Trophoblast cell (in vitro differentiated cells and primary cell): Measurements from ENCODE around the gene SETD1B.

Experiments
- DNase-seq, 2 donors: peaks; one replicate each; pipeline ENCODE4 v3.0.0-alpha.2; 2016
- H2AFZ ChIP-seq: 2 replicates; pipeline ENCODE4 v1.6.1; 2013; ENCODE audit warnings: low read length, moderate library complexity, mild to moderate bottlenecking; ENCODE audit not compliant: insufficient read depth, poor library complexity
- H2AK5ac ChIP-seq: 2 replicates; pipeline ENCODE4 v1.6.1; 2013; ENCODE audit warnings: mild to moderate bottlenecking, low read length
- H2BK120ac ChIP-seq: 2 replicates; pipeline ENCODE4 v1.6.1; 2013; ENCODE audit warnings: low read length, mild to moderate bottlenecking, moderate library complexity; ENCODE audit not compliant: insufficient read depth, poor library complexity
- H2BK12ac ChIP-seq: 2 replicates; pipeline ENCODE4 v1.6.1; 2013; ENCODE audit warnings: mild to moderate bottlenecking, low read length, moderate library complexity
- H2BK5ac ChIP-seq: 2 replicates; pipeline ENCODE4 v1.6.1; 2013; ENCODE audit warnings: low read length, low read depth, moderate library complexity, mild to moderate bottlenecking; ENCODE audit not compliant: poor library complexity
- H3K14ac ChIP-seq: 2 replicates; pipeline ENCODE4 v1.6.1; 2013; ENCODE audit warnings: mild to moderate bottlenecking, low read length
- H3K18ac ChIP-seq: 2 replicates; pipeline ENCODE4 v1.6.1; 2013; ENCODE audit warnings: mild to moderate bottlenecking, low read length
- H3K23ac ChIP-seq: 2 replicates; pipeline ENCODE4 v1.6.1; 2013; ENCODE audit warnings: low read length
- H3K27ac ChIP-seq: 2 replicates; pipeline ENCODE4 v1.5.1; 2013; ENCODE audit warnings: low read depth, mild to moderate bottlenecking, inconsistent platforms, low read length, moderate library complexity
- H3K27me3 ChIP-seq: 2 replicates; pipeline ENCODE4 v1.6.1; 2013; ENCODE audit warnings: inconsistent platforms, mild to moderate bottlenecking, low read length, moderate library complexity; ENCODE audit not compliant: insufficient read depth
- H3K36me3 ChIP-seq, 2 experiments: 1 replicate in 1 of 2; 2 replicates in 1 of 2; pipeline ENCODE4 v1.6.1; 2013; ENCODE audit warnings: low read length in 2 of 2, mild to moderate bottlenecking in 2 of 2, moderate library complexity in 1 of 2; ENCODE audit not compliant: insufficient read depth in 2 of 2, control insufficient read depth in 1 of 2
- H3K4ac ChIP-seq: 2 replicates; pipeline ENCODE4 v1.6.1; 2013; ENCODE audit warnings: low read depth, mild to moderate bottlenecking, low read length, moderate library complexity
- H3K4me1 ChIP-seq, 2 experiments: 1 replicate in 1 of 2; 2 replicates in 1 of 2; pipeline ENCODE4 v1.6.1; 2013; ENCODE audit warnings: low read length in 2 of 2, mild to moderate bottlenecking in 2 of 2, moderate library complexity in 1 of 2; ENCODE audit not compliant: insufficient read depth in 2 of 2, control insufficient read depth in 1 of 2
- H3K4me2 ChIP-seq: 2 replicates; pipeline ENCODE4 v1.6.1; 2013; ENCODE audit warnings: inconsistent platforms, mild to moderate bottlenecking, low read length, moderate library complexity
- H3K4me3 ChIP-seq: 2 replicates; pipeline ENCODE4 v1.5.1; 2013; ENCODE audit warnings: mild to moderate bottlenecking, low read depth, low read length, inconsistent platforms
- H3K79me1 ChIP-seq: one replicate; pipeline ENCODE4 v1.6.1; 2013; ENCODE audit warnings: low read length
- H3K79me2 ChIP-seq: 2 replicates; pipeline ENCODE4 v1.6.1; 2013; ENCODE audit warnings: low read length, mild to moderate bottlenecking; ENCODE audit not compliant: control insufficient read depth, insufficient read depth, poor library complexity
- H3K9ac ChIP-seq: 2 replicates; pipeline ENCODE4 v1.6.1; 2013; ENCODE audit warnings: mild to moderate bottlenecking, low read length
- H3K9me3 ChIP-seq: 2 replicates; pipeline ENCODE4 v1.6.1; 2013; ENCODE audit warnings: low read depth, mild to moderate bottlenecking, control low read depth, inconsistent platforms, low read length; ENCODE audit not compliant: insufficient read depth
- H4K12ac ChIP-seq: 2 replicates; pipeline ENCODE4 v1.6.1; 2013; ENCODE audit warnings: low read depth, mild to moderate bottlenecking, low read length, moderate library complexity
- H4K8ac ChIP-seq: 2 replicates; pipeline ENCODE4 v1.6.1; 2013; ENCODE audit warnings: low read depth, mild to moderate bottlenecking, low read length, moderate library complexity
- H4K91ac ChIP-seq: one replicate; pipeline ENCODE4 v1.6.1; 2013; ENCODE audit warnings: low read depth, mild to moderate bottlenecking, low read length, moderate library complexity
- WGBS: extraction: QIAGEN DNeasy Blood & Tissue Kit; methylation state at CpG from one replicate; pipeline ENCODE4 v1.1.7; 2013; ENCODE audit warnings: missing lambda C conversion rate; ENCODE audit not compliant: insufficient read length, insufficient coverage; ENCODE audit errors: extremely low coverage; 5-methylcytosine and 5-hydroxymethylcytosine counted together

The SETD1B gene

DNA sequence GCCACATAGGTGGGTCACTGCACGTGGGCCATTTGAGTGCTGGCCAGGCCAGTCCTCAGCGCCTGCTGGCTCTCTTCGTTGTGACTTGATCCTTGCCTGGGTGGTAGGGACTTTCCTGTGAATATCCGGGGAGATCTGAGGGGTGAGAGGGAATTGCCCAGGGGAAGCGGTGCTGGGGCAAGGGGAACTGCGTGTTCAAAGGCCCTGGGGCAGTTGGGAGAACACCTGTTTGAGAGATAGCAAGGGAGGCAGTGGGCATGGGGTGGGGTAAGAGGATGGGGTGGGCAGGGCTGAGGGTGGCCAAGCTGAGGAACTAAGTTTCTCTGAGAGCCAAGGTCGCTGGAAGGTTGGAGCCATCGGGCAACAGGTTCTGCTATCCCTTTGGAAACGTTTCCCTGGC lies 25.0 kb downstream of the SETD1B start:
- Histone ChIP-seq H3K18ac (no peak overlapping the region), H3K4me2 (no peak overlapping the region), H3K9me3 (no peaks in the 10 kb centered on the region), H2AFZ (no peak overlapping the region), H3K14ac (no peak overlapping the region), H4K91ac (no peak overlapping the region), H3K79me1 (no peaks in the 10 kb centered on the region), H3K4me3 (no peak overlapping the region), H2BK12ac (no peak overlapping the region), H3K27ac (no peak overlapping the region), H2AK5ac (no peak overlapping the region), H2BK120ac (no peak overlapping the region), H3K4me1 (no peaks in the 10 kb centered on the region), H3K23ac (no peak overlapping the region), H3K4ac (no peak overlapping the region), H3K79me2 (no peaks in the 10 kb centered on the region), H4K12ac (no peak overlapping the region), H3K27me3 (no peaks in the 10 kb centered on the region), H3K36me3 (peaks cover 55 to 66% of the 10 kb centered on the region in 2 experiments), H2BK5ac (no peak overlapping the region), H4K8ac (no peak overlapping the region), H3K9ac (no peak overlapping the region)
- WGBS = no CpG with 5 or more reads among the region's 9 CpGs
- DNase-seq = no peak

GRCh38 chr12:121829250-121829918 lies 25.6 kb downstream of the SETD1B start:
- Histone ChIP-seq H3K4me1 (no peaks in the 10 kb centered on the region), H3K79me2 (no peaks in the 10 kb centered on the region), H3K27me3 (no peaks in the 10 kb centered on the region), H3K14ac (no peak overlapping the region), H2AFZ (no peak overlapping the region), H4K12ac (no peak overlapping the region), H4K8ac (no peak overlapping the region), H2AK5ac (no peak overlapping the region), H2BK5ac (no peak overlapping the region), H4K91ac (no peak overlapping the region), H3K79me1 (no peaks in the 10 kb centered on the region), H3K27ac (no peak overlapping the region), H3K36me3 (peaks cover 54 to 62% of the 10 kb centered on the region in 2 experiments), H3K4ac (no peak overlapping the region), H3K9ac (no peak overlapping the region), H2BK120ac (no peak overlapping the region), H2BK12ac (no peak overlapping the region), H3K4me3 (no peak overlapping the region), H3K9me3 (no peaks in the 10 kb centered on the region), H3K18ac (no peak overlapping the region), H3K23ac (no peak overlapping the region), H3K4me2 (no peak overlapping the region)
- no CpG with 5 or more reads among the region's 7 CpGs for WGBS
- DNase-seq = no peak

GRCh38 chr12:121830134-121830533 lies 26.3 kb downstream of the SETD1B start:
- no CpG with 5 or more reads among the region's 23 CpGs for WGBS
- Histone ChIP-seq H4K8ac (no peak overlapping the region), H2BK120ac (no peak overlapping the region)

GRCh38 chr12:121830588-121831265 lies 26.9 kb downstream of the SETD1B start:
- H4K8ac ChIP-seq = no peak overlapping the region
- no peak overlapping the region for H2BK5ac ChIP-seq
- no peak overlapping the region for H4K12ac ChIP-seq
- no peaks in the 10 kb centered on the region for H3K79me1 ChIP-seq
- H2AFZ ChIP-seq = no peak overlapping the region
- H3K4ac ChIP-seq = no peak overlapping the region
- no CpG with 5 or more reads among the region's 29 CpGs for WGBS
- H2AK5ac ChIP-seq = no peak overlapping the region
- no peaks in the 10 kb centered on the region for H3K79me2 ChIP-seq
- H3K27ac ChIP-seq = no peak overlapping the region
- DNase-seq = no peak
- no peaks in the 10 kb centered on the region for H3K27me3 ChIP-seq
- no peak overlapping the region for H2BK12ac ChIP-seq
- H3K14ac ChIP-seq = no peak overlapping the region
- no peak overlapping the region for H3K18ac ChIP-seq
- no peak overlapping the region for H3K4me2 ChIP-seq
- H4K91ac ChIP-seq = no peak overlapping the region
- H3K4me1 ChIP-seq = no peaks in the 10 kb centered on the region
- no peaks in the 10 kb centered on the region for H3K9me3 ChIP-seq
- H3K23ac ChIP-seq = no peak overlapping the region
- H3K36me3 ChIP-seq = peaks cover 51 to 55% of the 10 kb centered on the region in 2 experiments
- no peak overlapping the region for H3K4me3 ChIP-seq
- no peak overlapping the region for H2BK120ac ChIP-seq
- H3K9ac ChIP-seq = no peak overlapping the region

More at GRCh38 chr12:121830134-121830533, 26.3 kb downstream of the SETD1B start:
- no peak overlapping the region for H3K9ac ChIP-seq
- no peak overlapping the region for H2BK5ac ChIP-seq
- H3K27ac ChIP-seq = no peak overlapping the region
- no peak overlapping the region for H2BK12ac ChIP-seq
- no peaks in the 10 kb centered on the region for H3K4me1 ChIP-seq
- no peaks in the 10 kb centered on the region for H3K27me3 ChIP-seq
- no peak overlapping the region for H3K18ac ChIP-seq
- no peak overlapping the region for H3K14ac ChIP-seq
- no peak overlapping the region for H2AFZ ChIP-seq
- H4K91ac ChIP-seq = no peak overlapping the region
- no peaks in the 10 kb centered on the region for H3K9me3 ChIP-seq
- no peak overlapping the region for H3K23ac ChIP-seq
- H3K4ac ChIP-seq = no peak overlapping the region
- H3K36me3 ChIP-seq = peaks cover 51 to 58% of the 10 kb centered on the region in 2 experiments
- DNase-seq = no peak
- no peak overlapping the region for H3K4me3 ChIP-seq
- H3K79me1 ChIP-seq = no peaks in the 10 kb centered on the region
- no peak overlapping the region for H4K12ac ChIP-seq
- H3K79me2 ChIP-seq = no peaks in the 10 kb centered on the region
- H2AK5ac ChIP-seq = no peak overlapping the region
- H3K4me2 ChIP-seq = no peak overlapping the region
